ENCODE results near the gene GNAI3.

The GNAI3 gene

GRCh38 chr1:109531826-109532364, 16.5 kb upstream of the GNAI3 start:
- DNase-seq (ENCODE audit: low read depth): peak; percentile 19
- no peak for TF ChIP-seq CTCF (conservative IDR thresholded peaks at IDR 0.05; ENCODE audit: control insufficient read depth, insufficient read depth, low read depth, low read length)
- peak overlapping the region; percentile 13 for H3K4me3 ChIP-seq (ENCODE audit: control insufficient read depth, low read depth, low read length)

DNA sequence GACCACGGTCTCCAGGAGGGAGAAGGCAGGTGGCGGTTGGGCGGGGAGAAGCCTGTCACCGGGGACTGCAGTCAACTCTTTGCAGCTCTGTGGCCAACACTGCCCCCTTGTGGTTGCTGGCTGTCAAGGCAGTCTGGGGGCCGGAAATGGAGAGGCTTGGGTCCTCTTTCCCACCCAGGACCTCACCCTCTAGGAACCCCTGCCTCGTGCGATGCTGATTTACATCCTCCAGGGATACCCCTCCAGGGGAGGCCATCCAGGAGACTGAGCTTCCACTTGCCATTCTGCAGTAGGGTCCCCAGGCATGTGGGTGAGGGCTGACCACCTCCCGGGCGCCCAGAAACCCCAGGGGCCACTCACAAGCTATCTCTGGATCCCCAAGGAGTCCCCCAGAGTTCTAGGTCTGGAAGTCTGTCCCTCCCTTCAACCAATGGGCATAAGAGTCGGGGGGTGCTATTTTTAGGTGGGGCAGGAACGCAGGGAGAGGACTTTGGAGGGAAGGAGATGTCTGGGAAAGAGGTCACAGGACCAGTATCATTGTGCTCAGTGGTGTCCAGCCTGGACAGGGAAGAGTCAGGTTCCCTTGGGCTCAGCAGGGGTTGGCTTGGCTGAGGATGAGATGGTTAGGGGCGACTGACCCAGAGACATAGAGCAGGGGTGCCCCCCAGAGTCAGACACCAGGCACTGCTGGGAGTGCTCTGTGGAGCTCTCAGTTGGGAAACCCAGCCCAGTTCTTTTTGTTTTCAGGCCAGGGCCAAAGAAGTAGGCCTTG, 15.9 kb upstream of the GNAI3 start:
- peak; percentile 92 for TF ChIP-seq CTCF (conservative IDR thresholded peaks at IDR 0.05; ENCODE audit: control insufficient read depth, insufficient read depth, low read depth, low read length)
- peak; percentile 69 for DNase-seq (ENCODE audit: low read depth)
- no peak overlapping the region for H3K4me3 ChIP-seq (ENCODE audit: control insufficient read depth, low read depth, low read length)

- TF ChIP-seq CTCF (conservative IDR thresholded peaks at IDR 0.05; ENCODE audit: control insufficient read depth, insufficient read depth, low read depth, low read length): no peak
- H3K4me3 ChIP-seq (ENCODE audit: control insufficient read depth, low read depth, low read length): no peak overlapping the region
- no peak for DNase-seq (ENCODE audit: low read depth)
These were observed 14.0 kb upstream of the GNAI3 start for GRCh38 chr1:109534307-109534858.

DNA sequence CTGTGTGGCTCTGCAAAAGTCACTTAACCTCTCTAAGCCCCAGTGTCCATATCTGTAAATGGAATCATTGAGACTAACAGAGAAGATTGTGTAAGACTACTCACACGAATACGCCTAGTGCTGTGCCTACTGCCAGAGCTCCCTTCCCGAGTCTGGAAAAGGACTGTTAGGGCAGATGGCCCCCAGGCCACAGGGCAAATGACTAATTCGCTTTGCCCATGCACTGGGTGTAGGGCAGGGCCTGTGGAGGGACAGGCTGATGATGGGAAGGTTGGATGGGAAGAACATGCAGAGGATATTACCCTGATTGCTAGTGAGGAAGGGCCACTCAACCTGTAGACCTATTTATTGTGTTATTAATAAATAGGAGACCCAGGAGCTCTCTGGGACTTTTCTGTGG, 12.9 kb upstream of the GNAI3 start:
- no peak for TF ChIP-seq CTCF (conservative IDR thresholded peaks at IDR 0.05; ENCODE audit: control insufficient read depth, insufficient read depth, low read depth, low read length)
- no peak overlapping the region for H3K4me3 ChIP-seq (ENCODE audit: control insufficient read depth, low read depth, low read length)
- no peak for DNase-seq (ENCODE audit: low read depth)

DNA sequence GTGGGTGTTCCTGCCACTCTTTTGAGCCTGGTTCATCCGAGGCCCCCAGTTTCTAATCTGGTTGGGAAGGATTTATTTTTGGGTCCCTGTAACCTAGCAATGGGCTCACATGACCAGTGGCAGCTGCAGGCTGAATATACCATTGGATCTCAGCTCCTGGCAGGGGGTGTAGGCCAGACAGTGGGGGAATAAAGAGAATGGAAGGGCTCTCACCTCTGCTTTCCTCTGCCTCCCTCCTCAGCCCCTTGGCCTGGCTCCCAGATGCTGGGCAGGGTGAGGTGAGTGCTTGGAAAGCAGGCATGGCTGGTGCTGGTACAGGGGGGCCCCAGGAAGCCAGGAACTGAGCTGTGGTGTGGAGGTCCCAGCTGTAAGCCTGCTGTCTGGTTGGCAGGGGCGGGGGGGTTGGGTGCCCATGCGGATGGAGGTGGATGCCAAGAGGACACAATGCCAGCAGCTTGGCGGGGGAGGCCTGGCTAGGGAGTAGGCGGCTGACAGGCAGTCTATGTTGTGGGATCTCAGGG, 12.4 kb upstream of the GNAI3 start:
- no peak overlapping the region for H3K4me3 ChIP-seq (ENCODE audit: control insufficient read depth, low read depth, low read length)
- no peak for TF ChIP-seq CTCF (conservative IDR thresholded peaks at IDR 0.05; ENCODE audit: control insufficient read depth, insufficient read depth, low read depth, low read length)
- DNase-seq (ENCODE audit: low read depth): no peak

GRCh38 chr1:109537450-109538178, 10.8 kb upstream of the GNAI3 start:
- DNase-seq (ENCODE audit: low read depth): no peak
- no peak for TF ChIP-seq CTCF (conservative IDR thresholded peaks at IDR 0.05; ENCODE audit: control insufficient read depth, insufficient read depth, low read depth, low read length)
- no peak overlapping the region for H3K4me3 ChIP-seq (ENCODE audit: control insufficient read depth, low read depth, low read length)

Data from fibroblast of mammary gland (primary cell).